T-helper 2 cell (primary cell): Measurements from ENCODE around the gene PGBD5.
A peak's percentile ranks its signal among the peaks of the same experiment; 100 is the strongest.

Experiments
- DNase-seq, 5 experiments: peaks; one replicate each; pipeline versions ENCODE4 v3.0.0 to v3.0.0-alpha.2; 2012 to 2022

The PGBD5 gene

DNA sequence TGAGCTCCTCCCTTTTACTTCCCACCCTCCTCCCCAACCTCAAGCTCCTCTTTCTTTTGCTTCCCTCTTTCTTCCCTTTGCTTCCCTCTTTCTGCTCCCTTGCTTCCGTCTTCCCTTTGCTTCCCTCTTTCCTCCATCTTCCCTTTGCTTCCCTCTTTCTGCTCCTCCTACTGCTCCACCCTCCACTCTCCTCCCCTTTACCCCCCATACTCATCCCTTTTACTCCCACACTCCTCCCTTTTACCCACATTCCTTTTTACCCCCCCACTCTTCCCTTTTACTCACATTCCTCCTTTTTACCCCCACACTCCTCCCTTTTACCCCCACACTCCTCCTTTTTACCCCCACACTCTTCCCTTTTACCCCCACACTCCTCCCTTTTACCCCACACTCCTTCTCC lies 30.2 kb downstream of the PGBD5 start:
- no peak for DNase-seq

DNA sequence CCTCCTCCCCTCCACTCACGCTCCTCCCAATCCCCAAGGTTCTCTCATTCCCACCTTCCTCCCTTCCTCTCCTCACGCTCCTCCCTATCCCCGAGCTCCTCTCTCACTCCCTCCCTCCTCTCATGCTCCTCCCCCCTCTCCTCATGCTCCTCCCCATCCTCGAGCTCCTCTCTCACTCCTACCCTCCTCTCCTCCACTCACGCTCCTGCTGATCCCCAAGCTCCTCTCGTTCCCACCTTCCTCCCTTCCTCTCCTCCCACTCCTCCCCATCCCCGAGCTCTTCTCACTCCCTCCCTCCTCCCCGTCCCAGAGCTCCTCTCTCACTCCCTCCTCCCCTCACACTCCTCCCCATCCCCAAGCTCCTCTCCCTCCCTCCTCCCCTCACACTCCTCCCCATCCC lies 31.4 kb downstream of the PGBD5 start:
- DNase-seq: no peak

DNA sequence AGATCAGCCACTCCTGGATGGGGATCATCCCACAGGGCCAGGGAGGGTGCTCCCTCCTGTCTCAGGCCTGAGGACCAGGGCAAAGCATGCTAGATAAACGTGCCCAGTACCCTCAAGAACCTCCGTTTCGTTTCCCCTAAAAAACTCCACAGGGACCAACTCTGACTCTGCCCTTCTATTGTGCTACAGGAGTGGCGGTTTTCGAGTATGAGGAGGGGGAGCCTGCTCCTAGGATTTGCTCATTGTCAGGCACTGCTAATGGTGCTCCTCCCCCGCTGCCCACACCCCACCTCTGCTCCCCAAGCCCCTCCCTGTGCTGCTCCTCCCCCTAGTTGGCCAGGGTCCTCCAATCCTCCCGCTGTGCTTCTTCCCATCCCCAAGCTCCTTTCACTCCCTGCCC lies 32.0 kb downstream of the PGBD5 start:
- DNase-seq: peak in 1 of 5 experiments; percentile 10

DNA sequence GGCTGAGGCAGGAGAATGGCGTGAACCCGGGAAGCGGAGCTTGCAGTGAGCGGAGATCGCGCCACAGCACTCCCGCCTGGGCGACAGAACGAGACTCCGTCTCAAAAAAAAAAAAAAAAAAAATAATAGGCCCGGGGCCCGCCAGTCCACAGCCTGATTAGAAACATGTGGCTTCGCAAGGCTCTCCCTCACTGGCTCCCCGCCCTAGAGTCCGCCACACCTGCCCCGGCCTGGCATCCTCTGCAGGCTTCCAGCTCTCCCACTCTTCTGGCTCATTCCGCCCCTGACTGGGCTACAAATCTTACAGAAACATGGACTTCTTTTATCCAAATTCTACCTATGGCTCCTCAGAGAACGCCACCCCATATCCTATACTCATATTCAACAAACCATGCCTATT lies 32.4 kb downstream of the PGBD5 start:
- DNase-seq: no peak

DNA sequence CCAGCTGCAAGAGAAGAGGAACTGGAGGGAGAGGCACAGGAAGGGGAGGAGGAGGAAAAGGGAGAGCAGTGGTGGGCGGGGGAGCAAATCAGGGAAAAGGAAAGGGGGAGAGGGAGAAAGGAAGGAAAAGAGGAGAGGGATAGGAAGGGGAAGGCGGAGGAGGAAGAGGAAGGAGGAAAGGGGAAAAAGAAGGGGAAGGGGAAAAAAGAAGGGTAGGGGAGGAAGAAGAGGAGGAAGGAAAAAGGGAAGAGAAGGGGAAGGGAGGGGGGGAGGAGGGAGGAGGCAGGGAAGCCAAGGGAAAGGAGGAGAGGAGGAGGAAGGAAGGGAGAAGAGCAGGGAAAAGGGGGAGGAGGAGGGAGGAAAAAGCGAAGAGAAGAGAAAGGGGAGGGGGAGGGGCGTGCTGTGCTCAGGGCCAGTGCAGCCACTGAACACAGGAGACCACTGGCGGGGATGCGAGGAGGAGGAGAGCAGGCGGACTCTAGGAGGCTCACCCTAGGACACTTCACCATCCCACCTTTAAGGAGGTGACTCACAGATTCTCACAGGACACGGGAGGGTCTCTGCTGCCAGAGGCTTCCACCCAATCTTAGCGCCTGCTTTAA lies 33.1 kb downstream of the PGBD5 start:
- DNase-seq: no peak

DNA sequence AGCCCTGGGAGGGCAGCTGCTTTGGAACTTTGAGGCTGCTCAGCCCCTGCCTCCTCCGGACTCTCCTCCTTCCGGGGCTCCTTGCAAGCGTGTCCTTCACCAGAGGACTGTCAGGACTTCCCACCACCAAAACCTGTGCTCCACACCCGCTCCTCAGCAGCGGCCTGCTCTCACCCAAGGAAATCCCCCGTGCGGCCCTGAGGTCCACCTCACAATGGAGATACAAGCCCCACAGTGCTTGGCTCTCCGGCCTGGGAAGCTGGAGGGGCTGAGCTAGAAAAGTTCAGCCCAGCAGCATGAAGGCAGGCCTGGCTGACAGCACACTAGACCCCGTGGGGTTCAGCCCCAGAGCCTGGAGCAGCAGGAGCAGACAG lies 33.6 kb downstream of the PGBD5 start:
- no peak for DNase-seq

DNA sequence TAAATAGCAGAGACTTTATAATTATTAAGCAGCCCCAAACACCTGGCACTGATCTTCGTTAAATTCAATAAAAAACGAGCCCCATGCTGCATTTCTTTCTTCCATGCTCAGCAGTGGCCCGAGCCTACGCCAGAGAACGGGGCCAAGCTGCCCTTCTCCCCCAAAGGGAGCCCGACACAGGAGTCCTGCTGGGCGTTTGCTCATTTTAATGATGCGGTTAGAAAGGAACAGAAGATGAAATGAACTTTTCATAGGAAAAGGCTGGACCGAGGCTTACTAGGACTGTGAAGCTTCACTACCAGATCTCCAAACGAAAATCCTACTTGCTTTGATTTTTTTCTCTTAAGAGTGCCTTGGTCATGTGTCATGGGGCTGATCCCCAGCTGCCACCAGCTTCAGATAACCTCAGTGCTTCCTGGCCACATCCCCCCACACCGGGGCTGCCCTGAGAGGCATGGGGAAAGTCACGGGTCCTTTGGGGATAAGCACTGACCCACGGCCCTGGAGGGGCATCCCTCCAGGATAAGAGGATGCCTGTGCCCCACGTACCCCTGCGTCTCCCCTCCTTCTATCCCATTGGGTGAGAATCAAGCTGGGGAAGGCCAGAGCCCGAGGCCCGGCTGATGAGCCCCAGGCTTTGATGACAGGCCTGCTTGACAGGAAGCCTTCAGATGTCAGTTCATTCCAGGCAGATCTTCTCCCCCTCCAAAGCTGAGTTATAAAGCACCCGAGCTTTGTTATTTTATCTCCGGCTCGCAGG lies 34.2 kb downstream of the PGBD5 start:
- no peak for DNase-seq

DNA sequence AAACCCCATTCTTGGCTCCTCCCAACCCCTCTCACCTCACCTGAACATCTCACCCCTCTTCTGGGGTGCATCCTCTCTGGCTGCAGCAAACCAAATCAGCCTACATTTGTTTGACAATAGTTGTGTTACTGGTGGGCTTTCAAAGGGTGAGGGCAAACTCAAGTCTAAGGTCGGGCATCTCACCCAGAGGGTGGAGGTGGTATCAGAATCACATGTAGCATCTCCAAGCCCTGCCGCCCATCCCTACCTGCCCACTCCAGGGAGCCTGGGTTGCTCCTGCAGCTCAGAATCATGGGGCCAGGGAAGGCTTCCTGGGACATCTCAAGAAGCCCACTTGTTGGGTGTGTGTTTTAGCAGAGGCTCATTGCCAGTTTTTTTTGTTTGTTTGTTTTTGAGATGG lies 35.8 kb downstream of the PGBD5 start:
- no peak for DNase-seq

DNA sequence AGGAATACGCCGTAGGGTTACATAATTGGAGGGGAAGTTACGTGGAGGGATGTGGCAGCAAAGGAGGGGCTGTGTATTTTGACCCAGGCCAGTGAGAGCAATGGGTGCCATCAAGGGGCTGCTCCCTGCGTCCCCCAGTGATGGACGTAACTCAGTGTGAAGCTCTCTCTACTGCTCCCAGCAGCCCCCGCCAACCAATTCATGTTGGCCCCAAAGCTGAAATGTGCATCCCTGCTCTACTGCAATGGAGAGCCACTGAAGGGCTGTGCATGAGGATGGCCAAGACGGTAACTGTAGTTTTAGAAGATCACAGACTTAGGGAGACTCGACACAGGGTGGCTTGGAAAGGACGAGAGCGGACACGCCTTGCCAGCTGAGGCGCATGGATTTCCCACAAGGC lies 38.3 kb downstream of the PGBD5 start:
- no peak for DNase-seq

DNA sequence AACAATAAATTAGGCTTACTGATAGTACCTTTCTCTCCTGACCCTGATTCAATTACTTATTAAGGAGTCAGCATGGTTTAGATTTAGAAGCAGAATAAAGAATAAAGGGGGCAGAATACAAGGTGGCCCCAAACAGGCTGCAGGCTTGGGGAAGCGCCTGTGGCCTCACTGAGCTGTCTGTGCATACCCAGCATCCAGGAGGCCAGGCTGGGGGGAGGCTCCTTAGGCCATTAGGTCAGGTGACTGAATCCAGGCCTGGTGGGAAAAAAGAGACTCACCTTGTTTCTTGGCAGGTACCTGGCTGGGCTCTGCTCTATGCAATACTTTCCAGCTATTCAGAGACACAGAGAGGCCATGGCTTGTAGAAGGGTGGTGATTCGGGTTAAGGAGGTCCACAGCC lies 38.8 kb downstream of the PGBD5 start:
- no peak for DNase-seq

DNA sequence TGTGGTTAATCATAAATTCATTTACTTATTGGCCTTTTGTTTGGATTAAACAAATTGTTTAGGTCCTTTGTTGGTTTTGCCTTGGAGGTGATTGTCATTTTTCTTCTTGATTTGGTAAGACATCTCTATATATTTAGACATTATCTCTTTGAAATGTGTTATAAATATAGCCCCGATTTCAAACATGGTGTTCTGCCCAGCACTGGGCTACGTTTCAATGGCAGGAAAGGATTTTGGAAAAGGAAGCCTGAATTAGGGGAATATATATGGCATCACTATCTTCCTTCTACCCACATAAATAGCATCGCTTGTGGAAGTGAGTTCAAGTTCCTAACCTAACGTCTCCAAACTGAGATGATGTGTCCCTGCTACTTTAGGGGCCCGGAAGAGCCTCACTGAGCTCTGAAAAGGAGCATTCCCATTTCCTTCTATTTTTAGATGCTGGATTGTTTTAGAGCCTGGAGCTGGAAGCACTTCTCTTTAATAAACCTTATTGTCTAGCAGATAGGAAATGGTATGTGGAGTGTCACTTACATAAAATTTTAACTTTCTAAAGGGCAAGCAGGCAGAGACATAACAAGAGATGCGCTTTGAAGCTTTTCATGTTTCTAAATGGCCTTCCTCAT lies 39.4 kb downstream of the PGBD5 start:
- DNase-seq: no peak

DNA sequence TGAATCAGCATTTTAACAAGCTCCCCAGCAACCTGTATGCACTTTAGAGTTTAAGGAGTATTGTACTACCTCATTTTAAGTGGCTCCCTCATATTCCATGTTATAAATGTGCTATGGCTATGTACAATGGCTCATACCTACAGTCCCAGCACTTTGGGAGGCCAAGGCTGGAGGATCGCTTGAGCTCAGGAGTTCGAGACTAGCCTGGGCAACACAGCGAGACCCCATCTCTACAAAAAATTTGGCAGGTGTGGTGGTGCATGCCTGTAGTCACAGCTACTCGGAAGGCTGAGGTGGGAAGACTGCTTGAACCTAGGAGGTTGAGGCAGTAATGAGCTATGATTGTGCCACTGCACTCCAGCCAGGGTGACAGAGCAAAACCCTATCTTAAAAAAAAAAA lies 40.2 kb downstream of the PGBD5 start:
- no peak for DNase-seq

DNA sequence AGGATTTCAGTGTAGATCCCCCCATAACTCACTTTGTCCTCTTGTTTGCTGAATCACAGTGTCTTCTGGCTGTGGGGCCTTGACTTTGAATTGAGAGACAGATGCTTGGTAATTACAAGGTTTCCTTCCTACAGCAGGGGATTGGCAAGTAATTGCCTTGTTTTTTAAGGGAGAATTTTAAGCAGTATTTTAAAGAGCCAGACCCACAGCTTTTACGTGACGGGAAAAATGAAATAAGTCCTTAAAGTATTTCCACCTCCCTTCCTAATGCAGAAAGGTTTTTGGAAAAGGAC lies 41.0 kb downstream of the PGBD5 start:
- DNase-seq: no peak

DNA sequence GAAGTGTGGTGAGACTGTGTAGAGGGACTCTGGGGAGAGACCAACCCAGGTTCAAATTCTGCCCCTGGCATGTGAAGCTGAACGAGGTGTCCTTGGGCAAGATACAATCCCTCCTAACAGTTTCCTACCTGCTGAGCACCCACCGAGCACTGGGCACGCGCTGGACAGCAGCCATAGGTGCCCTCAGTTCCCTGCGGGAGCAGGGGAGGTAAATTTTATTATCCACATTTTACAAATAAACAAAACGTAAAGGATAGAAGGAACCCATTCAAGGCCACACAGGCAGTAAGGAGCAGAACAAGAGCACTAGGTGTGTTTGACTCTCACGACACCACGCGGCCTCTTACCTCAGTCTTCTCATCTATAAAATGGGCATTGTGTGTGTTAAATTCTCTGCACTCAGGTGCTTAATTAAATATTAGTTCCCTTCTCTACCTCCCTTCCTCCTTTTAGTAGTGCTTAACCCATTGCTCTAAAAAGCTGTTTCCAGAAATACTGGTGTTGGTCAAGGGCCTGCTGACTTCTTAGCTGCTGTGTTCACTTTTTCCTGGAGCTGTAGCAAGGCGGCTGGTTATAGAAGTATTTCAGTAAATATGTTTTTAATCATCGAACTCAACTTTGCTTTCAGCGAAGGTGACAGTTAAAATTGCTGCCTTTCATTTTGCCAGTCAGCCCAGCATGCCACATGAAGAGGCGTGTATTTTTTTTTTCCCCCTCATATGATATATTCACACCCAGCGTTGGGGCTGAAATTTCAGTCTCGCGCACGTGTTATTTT lies 41.6 kb downstream of the PGBD5 start:
- no peak for DNase-seq

DNA sequence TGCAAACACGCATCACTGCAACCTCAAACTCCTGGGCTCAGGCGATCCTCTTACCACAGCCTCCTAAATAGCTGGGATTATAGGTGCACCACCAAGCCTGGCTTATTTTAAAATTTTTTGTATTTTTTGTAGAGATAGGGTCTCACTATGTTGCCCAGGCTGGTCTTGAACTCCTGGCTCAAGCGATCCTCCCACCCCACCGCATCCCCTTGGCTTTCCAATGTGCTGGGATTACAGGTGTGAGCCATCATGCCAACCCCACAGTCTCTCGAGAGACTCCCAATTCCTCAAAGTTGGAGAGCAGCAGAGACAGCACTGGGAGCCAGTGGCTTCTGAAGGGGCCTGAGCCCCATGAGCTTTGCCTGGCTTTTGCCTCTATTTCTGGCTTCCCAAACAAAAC lies 42.7 kb downstream of the PGBD5 start:
- DNase-seq: no peak

DNA sequence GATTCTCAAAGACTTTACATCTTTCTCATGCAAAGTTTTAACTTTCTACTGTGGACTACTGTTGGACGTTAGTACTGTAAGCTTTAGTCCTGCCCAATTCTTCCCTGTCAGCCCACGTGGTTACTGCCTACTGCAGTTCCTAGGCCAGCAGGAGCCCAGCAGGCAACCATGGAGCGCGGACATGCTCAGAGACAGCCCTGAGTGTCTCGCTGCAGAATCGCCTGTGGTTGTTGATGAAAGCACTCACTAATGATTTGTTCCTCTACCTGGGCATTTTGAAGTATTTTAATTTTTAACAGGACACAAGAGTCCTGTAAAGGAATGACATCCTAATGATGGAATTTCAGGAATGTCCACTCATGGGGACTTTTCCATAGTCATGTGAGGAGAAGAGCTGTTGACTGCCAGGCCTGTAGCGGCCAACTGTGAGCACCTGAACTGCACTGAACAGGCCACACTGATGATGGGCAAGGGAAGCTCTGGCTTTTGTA lies 44.1 kb downstream of the PGBD5 start:
- DNase-seq: no peak

DNA sequence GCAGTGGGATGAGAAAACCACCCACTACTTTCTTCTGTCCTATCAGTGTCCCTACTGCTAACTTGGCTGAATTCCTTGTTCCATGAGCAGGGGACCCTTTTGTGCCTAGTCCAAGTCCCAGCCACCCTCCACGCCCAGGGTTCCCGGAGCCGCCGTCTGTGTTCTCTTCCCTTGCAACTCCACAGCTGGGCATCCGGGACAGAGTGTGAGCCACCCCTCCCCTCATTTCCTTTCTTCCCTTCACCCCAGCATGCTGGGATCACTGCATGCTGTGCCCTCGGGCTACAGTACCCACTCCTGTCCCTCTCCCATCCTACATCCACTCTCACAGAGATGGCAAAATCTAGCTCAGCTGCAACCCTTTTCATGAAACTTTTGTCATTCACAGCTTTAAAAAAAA lies 44.5 kb downstream of the PGBD5 start:
- DNase-seq: no peak

DNA sequence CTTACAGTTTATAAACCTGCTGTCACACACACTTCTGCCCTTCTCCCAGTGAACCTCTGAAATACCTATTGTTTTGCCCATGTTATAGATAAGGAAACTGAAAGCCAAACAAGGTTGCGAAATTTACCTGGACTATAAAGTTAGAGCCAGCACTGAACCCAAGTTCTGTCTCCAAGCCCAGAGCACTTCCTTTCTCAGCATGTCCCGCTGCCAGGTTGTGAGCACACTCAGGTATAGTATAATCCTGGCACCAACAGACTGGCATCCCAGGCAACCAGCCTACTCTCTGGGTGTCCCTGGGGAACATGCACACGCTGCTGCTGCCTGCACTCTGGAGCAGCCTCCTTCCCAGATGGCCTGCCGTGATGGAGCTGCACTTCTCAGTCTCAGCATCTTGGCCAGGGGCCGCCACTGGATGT lies 45.1 kb downstream of the PGBD5 start:
- no peak for DNase-seq

DNA sequence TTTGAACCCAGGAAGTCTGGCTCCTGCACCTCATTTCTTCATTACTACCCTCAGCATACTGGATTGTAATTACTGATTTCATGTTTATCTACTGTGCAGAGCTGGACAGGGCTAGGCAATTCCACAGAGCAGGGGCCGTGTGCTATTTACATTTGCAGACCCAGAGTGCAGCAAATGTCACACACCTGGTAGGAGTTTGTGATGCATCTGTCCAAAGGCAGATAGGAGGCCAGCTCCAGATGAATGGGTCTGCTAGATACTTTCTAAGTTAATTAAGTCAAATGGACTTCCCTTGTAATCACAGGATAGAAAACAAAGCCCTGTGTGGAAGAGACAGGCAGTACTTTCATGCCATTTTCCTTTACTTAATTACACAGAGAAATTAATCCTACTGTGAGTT lies 46.2 kb downstream of the PGBD5 start:
- no peak for DNase-seq

DNA sequence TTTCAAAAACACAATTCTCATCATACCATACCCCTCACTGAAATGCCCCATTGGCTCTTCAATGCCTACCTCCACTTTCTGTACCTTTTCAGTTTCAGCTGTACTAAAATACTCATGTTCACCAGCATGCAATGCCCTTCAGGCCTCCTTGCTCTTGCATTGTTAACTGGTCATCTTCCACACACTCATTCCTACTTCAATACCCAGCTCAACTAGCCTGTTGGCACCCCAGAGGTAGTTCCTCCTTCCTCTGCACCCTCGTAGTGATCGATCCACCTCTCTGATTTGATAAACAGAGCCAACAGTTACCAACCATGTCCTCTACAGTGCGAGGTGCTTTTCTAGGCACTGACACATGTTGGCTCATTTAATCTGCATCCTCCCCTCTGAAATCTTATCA lies 46.7 kb downstream of the PGBD5 start:
- DNase-seq: no peak

DNA sequence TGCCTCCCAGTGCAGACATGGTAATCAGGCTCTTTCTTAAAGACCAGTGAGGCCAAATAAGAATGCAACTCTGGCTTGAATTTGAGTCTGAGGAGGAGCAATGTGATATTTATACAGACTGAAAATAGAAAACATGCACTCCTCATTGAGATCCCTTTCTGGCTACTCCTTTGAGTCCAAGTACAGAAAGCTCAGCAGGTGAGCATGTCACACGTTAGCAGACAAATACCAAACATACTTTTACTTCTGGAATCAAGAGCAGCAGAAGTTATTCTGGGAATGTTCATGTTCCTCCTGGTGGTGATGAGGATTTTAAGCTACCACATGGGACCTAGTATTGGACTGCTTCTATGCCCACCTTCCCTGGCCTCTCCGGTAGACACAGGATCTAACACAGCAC lies 48.3 kb downstream of the PGBD5 start:
- no peak for DNase-seq

DNA sequence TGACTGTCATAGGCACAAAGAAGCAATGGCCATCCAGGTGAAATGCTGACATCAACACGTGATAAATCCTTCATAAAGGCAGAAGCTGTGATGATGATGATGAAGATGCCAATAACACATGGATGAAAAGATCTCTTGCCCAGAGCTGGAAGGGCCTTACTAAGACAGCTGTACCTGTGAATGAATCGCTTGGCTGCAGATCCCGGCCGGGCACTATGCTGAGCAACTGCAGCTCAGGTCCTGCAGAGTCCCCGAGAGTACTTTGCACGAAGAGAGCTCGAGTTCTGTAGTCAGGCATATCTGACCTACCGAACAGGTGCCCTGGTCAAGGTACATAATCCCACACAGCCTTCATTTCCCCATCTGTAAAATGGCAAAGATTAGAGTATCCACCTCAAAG lies 48.8 kb downstream of the PGBD5 start:
- DNase-seq: no peak

DNA sequence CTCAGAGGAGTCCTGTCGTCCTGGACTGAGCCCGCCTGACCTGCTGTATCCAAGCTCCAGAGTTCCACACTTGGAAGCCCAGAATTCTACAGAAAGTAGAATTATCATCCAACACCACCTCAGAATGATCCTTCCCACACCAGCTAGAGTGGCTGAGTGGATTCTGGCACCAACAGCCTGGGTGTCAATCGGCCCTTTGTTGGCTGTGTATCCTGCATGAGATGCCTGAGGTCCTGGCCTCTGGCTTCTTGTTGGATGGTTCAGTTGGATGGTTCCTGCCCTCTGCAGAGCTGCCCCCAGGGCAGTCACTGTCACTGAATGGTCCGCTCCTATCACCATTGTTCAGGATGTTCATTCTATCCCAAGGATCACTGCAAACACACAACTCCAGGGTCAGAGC lies 49.8 kb downstream of the PGBD5 start:
- DNase-seq: no peak

DNA sequence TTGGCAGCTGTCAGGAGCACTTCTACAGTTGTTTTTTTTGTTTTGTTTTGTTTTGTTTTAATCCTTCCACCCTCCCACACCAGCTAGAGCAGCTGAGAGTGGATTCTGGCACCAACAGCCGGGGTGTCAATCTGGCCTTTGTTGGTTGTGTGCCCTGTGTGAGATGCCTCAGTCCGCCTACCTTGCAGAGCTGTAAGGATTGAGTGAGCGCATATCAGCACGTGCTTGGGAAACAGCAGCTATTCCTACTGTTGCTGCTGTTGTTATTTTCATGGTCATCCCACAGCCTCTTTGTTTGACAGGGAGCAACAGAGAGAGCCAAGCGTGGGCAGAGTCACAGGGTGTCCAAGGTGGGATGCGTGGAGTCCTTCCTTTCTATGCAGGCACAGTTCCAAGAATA lies 50.4 kb downstream of the PGBD5 start:
- DNase-seq: no peak
